A172 (cell line): ENCODE results near the gene MRPL32. TPM values are rescaled to one million over a fixed set of nuclear protein-coding genes. Genes with fewer than 3 reads are reported as not detected.
"Not testable (repeated sequence)": the region's sequence is repeated elsewhere in the genome, so short reads cannot be mapped to it uniquely, and the experiment has no call there.

Source experiments
- DNase-seq: peaks from one replicate; pipeline ENCODE4 v3.0.0-alpha.2; 2015; ENCODE audit warnings: low spot score
- total RNA-seq: library from RNA; depleted of rRNA; stranded (reverse); fragments of >200 nt; shearing (Covaris generic); gene quantifications from 2 replicates; pipeline ENCODE4 v1.2.3, GENCODE V29; 2014; rRNA removed

MRPL32 gene
- 159 and 181 TPM in 2 replicates for total RNA-seq

- DNase-seq: peak; percentile 98
Measured at GRCh38 chr7:42931834-42932651, at the start of gene MRPL32, which contains the start of gene PSMA2. MRPL32 (plus strand) TSS chr7:42932376; CDS start chr7:42932387, 11 bp downstream. PSMA2 (minus strand) TSS chr7:42932174; CDS start chr7:42932158, 16 bp downstream.

GRCh38 chr7:42883950-42884349 lies 48.2 kb upstream of the MRPL32 start:
- no peak for DNase-seq

GRCh38 chr7:42885183-42885582 lies 47.0 kb upstream of the MRPL32 start:
- DNase-seq: not testable (repeated sequence)

GRCh38 chr7:42886129-42886528 lies 46.0 kb upstream of the MRPL32 start:
- peak; percentile 29 for DNase-seq

GRCh38 chr7:42886893-42887505 lies 45.2 kb upstream of the MRPL32 start:
- DNase-seq: no peak

GRCh38 chr7:42893346-42894240 lies 38.6 kb upstream of the MRPL32 start:
- DNase-seq: no peak

- DNase-seq: no peak
Measured at GRCh38 chr7:42900842-42901241, 31.3 kb upstream of the MRPL32 start.

GRCh38 chr7:42902331-42902730 lies 29.8 kb upstream of the MRPL32 start:
- DNase-seq: no peak

- DNase-seq: no peak
Measured at GRCh38 chr7:42906181-42906580, 26.0 kb upstream of the MRPL32 start.

GRCh38 chr7:42907316-42907715 lies 24.9 kb upstream of the MRPL32 start:
- DNase-seq: no peak

- no peak for DNase-seq
Measured at GRCh38 chr7:42910306-42910705, 21.9 kb upstream of the MRPL32 start.

- peak; percentile 93 for DNase-seq
Measured at GRCh38 chr7:42911454-42912447, 20.4 kb upstream of the MRPL32 start, which contains the start of gene C7orf25. C7orf25 (minus strand) TSS chr7:42912070; CDS start chr7:42910900, 1,170 bp downstream.

- no peak for DNase-seq
Measured at GRCh38 chr7:42913591-42913990, 18.6 kb upstream of the MRPL32 start.

GRCh38 chr7:42914009-42914408 lies 18.2 kb upstream of the MRPL32 start:
- DNase-seq: no peak

- DNase-seq: peak; percentile 77
Measured at GRCh38 chr7:42914421-42915045, 17.6 kb upstream of the MRPL32 start.

- no peak for DNase-seq
Measured at GRCh38 chr7:42915356-42915755, 16.8 kb upstream of the MRPL32 start.

- DNase-seq: no peak
Measured at GRCh38 chr7:42922017-42922753, 10.0 kb upstream of the MRPL32 start.

GRCh38 chr7:42924223-42924838 lies 7.8 kb upstream of the MRPL32 start:
- no peak for DNase-seq

- DNase-seq: no peak
Measured at GRCh38 chr7:42925630-42926029, 6.5 kb upstream of the MRPL32 start.
